ENCODE measurements around the gene KLB. TPM values are rescaled to one million over a fixed set of nuclear protein-coding genes. Genes with fewer than 3 reads are reported as not detected.

KLB gene
- total RNA-seq, 4 donors from 2014 or later, result 0.20 to 0.27 TPM; not detected in 2

DNA sequence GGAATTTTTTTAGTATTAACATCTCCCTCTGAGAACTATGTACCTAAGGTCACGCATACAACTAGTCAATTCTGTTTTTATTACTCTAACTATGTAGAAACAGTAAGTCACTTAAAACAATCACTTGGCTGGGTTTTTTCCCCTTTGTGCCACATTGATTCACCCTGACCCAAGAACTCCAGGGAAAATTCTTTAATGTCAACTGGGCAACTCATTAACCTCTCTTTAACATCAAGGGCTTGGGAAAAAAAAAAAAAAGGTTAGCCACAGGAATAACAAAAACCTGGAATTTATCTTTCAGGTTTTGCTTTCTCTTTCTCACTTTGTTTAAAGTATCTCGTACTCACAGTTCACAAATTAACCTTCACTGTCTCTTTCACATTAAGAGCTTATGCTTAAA, 43.9 kb downstream of the KLB start:
- H3K36me3 ChIP-seq, result peaks cover 40 to 43% of the 10 kb centered on the region in 2 donors

DNA sequence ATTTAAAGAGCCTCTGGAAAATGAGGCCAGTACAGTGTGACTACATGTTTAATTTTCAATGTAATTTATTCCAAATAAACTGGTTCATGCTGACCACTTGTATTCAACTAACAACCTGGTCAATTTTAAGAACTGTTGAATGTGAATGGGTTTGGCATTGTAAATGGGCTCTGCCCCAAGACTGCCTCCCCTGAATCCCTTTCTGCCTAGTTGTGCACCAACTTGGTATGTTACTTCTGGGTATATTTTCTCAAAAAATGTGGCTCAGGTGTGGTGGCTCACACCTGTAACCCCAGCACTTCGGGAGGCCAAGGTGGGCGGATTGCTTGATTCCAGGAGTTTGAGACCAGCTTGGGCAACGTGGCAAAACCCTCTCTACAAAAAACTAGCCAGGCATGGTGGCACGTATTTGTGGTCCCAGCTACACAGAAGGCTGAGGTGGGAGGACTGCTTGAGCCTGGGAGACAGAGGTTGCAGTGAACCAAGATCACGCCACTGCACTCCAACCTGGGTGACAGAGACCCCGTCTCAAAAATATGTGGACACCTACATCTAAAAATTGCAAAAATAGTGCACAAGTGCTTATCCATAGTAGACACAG, 44.8 kb downstream of the KLB start:
- Histone ChIP-seq H3K27ac (no peak overlapping the region), H3K36me3 (peaks cover 47 to 52% of the 10 kb centered on the region in 2 donors), H3K9me3 (no peaks in the 10 kb centered on the region), H3K4me3 (replicated peaks in 1 of 3) (no peak overlapping the region), H3K4me1 (peaks cover 7 to 8% of the 10 kb centered on the region in 2 donors), H3K27me3 (no peaks in the 10 kb centered on the region)
- TF ChIP-seq POLR2A (IDR thresholded peaks at IDR 0.05), result no peak
- TF ChIP-seq, protein P1, sequence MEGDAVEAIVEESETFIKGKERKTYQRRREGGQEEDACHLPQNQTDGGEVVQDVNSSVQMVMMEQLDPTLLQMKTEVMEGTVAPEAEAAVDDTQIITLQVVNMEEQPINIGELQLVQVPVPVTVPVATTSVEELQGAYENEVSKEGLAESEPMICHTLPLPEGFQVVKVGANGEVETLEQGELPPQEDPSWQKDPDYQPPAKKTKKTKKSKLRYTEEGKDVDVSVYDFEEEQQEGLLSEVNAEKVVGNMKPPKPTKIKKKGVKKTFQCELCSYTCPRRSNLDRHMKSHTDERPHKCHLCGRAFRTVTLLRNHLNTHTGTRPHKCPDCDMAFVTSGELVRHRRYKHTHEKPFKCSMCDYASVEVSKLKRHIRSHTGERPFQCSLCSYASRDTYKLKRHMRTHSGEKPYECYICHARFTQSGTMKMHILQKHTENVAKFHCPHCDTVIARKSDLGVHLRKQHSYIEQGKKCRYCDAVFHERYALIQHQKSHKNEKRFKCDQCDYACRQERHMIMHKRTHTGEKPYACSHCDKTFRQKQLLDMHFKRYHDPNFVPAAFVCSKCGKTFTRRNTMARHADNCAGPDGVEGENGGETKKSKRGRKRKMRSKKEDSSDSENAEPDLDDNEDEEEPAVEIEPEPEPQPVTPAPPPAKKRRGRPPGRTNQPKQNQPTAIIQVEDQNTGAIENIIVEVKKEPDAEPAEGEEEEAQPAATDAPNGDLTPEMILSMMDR (IDR thresholded peaks at IDR 0.05), result no peak
- intact Hi-C loops (cut with DNase I), result no loop called here
- no peak for DNase-seq
- 86 to 91% methylated on average over 5 to 6 of the region's 6 CpGs for WGBS, 2 donors

More for the DNA sequence above, 43.9 kb downstream of the KLB start:
- no peak overlapping the region for H3K4me3 ChIP-seq (replicated peaks in 1 of 3)
- TF ChIP-seq, protein P1 (IDR thresholded peaks at IDR 0.05), result no peak
- TF ChIP-seq POLR2A (IDR thresholded peaks at IDR 0.05), result no peak
- H3K27me3 ChIP-seq, result no peaks in the 10 kb centered on the region
- H3K4me1 ChIP-seq, result peaks cover 6 to 7% of the 10 kb centered on the region in 2 donors
- intact Hi-C loops (cut with DNase I), result no loop called here
- no peak for DNase-seq
- no peak overlapping the region for H3K27ac ChIP-seq
- H3K9me3 ChIP-seq, result no peaks in the 10 kb centered on the region
- 83 to 94% methylated on average over 2 of the region's 2 CpGs for WGBS, 2 donors

DNA sequence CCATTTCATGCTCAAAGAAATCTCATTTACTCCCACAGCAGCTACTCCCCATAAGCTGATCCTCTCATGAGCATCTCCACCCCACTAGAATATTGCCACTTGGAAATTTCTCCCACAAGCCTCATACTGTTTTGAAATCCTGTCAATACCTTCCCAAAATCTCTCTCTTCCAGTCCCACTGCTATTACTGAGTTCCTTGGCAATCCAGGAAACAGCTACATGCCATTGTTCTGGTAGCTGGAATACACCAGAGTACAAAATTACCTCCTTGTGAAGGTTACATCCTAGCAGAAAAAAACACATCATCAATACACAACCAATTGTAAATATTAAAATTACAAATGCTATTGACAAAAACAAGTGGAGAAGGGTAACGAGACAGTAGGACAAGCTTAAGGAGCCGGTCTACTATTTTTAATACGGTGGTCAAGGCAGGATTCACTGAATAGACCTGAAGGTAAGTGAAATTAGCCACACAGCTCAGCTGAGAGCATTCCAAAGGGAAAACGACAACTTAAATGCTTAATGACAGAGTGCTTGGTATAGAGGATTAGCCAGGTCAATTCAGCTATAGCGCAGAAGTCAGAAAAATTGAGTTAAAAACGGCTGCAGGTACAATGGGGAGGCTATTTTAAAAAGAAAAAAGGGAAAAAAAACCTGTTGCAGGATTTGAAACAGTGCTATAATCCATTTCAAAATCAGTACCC, 45.6 kb downstream of the KLB start:
- TF ChIP-seq POLR2A (IDR thresholded peaks at IDR 0.05), result no peak
- 90 to 91% methylated on average over 6 of the region's 6 CpGs for WGBS, 2 donors
- Histone ChIP-seq H3K4me1 (peaks cover 5 to 13% of the 10 kb centered on the region in 2 donors), H3K9me3 (no peaks in the 10 kb centered on the region), H3K4me3 (replicated peaks in 1 of 3) (no peak overlapping the region), H3K27me3 (no peaks in the 10 kb centered on the region), H3K36me3 (peaks cover 54 to 58% of the 10 kb centered on the region in 2 donors), H3K27ac (no peak overlapping the region)
- no peak for DNase-seq
- intact Hi-C loops (cut with DNase I), result no loop called here

DNA sequence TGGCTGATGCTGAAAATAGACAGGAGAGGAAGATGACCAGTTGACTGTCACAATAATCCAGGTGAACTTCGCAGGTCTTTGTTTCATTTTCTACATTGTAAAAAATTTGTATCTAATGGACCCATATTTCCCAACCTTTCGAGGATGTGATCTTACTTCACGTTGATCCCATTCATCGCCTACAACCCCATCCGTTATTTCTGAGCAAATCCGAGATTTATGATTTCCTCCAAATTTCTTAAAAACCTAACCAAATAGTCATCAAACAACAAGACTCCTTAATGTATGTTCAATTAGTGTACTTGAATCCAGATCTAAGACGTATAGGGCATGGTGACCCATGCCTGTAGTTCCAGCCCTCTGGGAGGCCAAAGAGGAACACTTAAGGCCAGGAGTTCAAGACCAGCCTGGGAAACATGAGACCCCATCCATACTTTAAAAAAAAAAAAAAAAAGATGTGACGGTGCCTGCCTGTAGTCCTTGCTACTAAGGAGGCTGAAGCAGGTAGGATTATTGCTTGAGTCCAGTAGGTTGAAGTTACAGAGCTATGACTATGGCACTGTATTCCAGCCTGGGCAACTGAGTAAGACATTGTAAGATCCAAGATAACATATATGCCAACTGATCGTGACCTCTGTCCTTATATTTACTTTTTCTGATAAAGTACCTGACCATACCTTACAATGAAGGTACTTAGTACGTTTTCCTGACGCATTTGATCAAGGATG, 46.3 kb downstream of the KLB start:
- H3K4me3 ChIP-seq (replicated peaks in 1 of 3), result no peak overlapping the region
- H3K27ac ChIP-seq, result no peak overlapping the region
- peaks cover 10 to 18% of the 10 kb centered on the region in 2 donors for H3K4me1 ChIP-seq
- no peaks in the 10 kb centered on the region for H3K9me3 ChIP-seq
- TF ChIP-seq, protein P1 (IDR thresholded peaks at IDR 0.05), result no peak
- no peak for TF ChIP-seq POLR2A (IDR thresholded peaks at IDR 0.05)
- peaks cover 56 to 58% of the 10 kb centered on the region in 2 donors for H3K36me3 ChIP-seq
- H3K27me3 ChIP-seq, result no peaks in the 10 kb centered on the region
- WGBS, 2 donors, result 92% methylated on average over 11 of the region's 11 CpGs
- DNase-seq, result no peak
- intact Hi-C loops (cut with DNase I), result no loop called here

DNA sequence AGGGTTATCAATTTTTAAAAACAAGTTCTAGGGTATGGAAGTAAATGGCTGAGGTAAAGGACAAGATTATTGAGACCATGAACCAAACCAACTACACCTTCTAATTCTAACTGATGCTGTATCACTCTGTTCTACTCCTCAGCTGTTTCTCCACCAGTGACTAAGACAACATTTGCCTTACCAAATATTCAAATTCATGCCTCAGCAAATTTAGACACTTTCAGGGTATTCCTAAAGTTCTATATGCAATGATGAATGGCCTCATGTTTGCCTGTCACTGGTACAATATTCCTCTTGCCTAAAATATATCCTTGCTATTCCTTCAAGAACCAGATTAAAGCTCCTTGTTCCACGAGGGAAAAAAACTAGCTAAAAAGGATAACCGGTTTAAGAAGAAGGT, 47.0 kb downstream of the KLB start:
- Histone ChIP-seq H3K27ac (no peak overlapping the region), H3K9me3 (no peaks in the 10 kb centered on the region), H3K27me3 (no peaks in the 10 kb centered on the region), H3K4me3 (replicated peaks in 1 of 3) (no peak overlapping the region), H3K4me1 (peaks cover 11 to 18% of the 10 kb centered on the region in 2 donors), H3K36me3 (peaks cover 56 to 58% of the 10 kb centered on the region in 2 donors)
- DNase-seq, result no peak
- intact Hi-C loops (cut with DNase I), result no loop called here
- TF ChIP-seq, protein P1 (IDR thresholded peaks at IDR 0.05), result no peak
- no peak for TF ChIP-seq POLR2A (IDR thresholded peaks at IDR 0.05)
- WGBS, 2 donors, result 83 to 84% methylated on average over 2 of the region's 2 CpGs
